K562 (cell line): ENCODE results near the gene TMEM79. TPM values are rescaled to one million over a fixed set of nuclear protein-coding genes. Genes with fewer than 3 reads are reported as not detected.
A peak's percentile ranks its signal among the peaks of the same experiment; 100 is the strongest.

Source experiments
- CGGBP1 ChIP-seq: fragments of 250-450 bp; sonication (Bioruptor Pico); IDR thresholded peaks from 2 replicates; pipeline ENCODE4 v1.9.0; 2021; ENCODE audit warnings: mild to moderate bottlenecking
- DPF2 ChIP-seq: fragments of 450-650 bp; IDR thresholded peaks from 2 replicates; pipeline ENCODE4 v1.6.1; 2016
- HDAC1 ChIP-seq, 2 experiments: fragments of 450-650 bp; IDR thresholded peaks; 2 replicates each; pipeline ENCODE4 v1.6.1; 2016 to 2017; ENCODE audit warnings: inconsistent platforms in 1 of 2, mild to moderate bottlenecking in 1 of 2, moderate library complexity in 1 of 2
- HLTF ChIP-seq: fragments of 450-650 bp; IDR thresholded peaks from 2 replicates; pipeline ENCODE4 v1.6.1; 2016
- MGA ChIP-seq: fragments of 450-650 bp; IDR thresholded peaks from 2 replicates; pipeline ENCODE4 v1.6.1; 2016; ENCODE audit warnings: mild to moderate bottlenecking, moderate library complexity
- MIER1 ChIP-seq: fragments of 450-650 bp; IDR thresholded peaks from 2 replicates; pipeline ENCODE4 v1.6.1; 2016; ENCODE audit warnings: antibody characterized with exemption, mild to moderate bottlenecking, low read depth
- MLLT1 ChIP-seq, 2 experiments: fragments of 450-650 bp; IDR thresholded peaks; 2 replicates each; pipeline ENCODE4 v1.6.1; 2016
- NR2C1 ChIP-seq, 2 experiments: fragments of 450-650 bp; IDR thresholded peaks; 2 replicates each; pipeline ENCODE4 v1.6.1; 2017; ENCODE audit warnings: mild to moderate bottlenecking in 2 of 2, antibody characterized with exemption in 1 of 2, inconsistent platforms in 1 of 2, missing compliant biosample characterization in 1 of 2, missing genetic modification characterization in 1 of 2
- NR2F6 ChIP-seq: fragments of 450-650 bp; formaldehyde crosslinking; IDR thresholded peaks from 2 replicates; pipeline ENCODE4 v1.4.0; 2020; ENCODE audit warnings: mild to moderate bottlenecking
- PCBP2 ChIP-seq: fragments of 200-400 bp; formaldehyde crosslinking; IDR thresholded peaks from 2 replicates; pipeline ENCODE4 v1.6.1; 2018; ENCODE audit warnings: low read length, low read depth, mild to moderate bottlenecking, moderate library complexity; ENCODE audit not compliant: poor library complexity, severe bottlenecking
- SRSF9 ChIP-seq: fragments of 200-400 bp; formaldehyde crosslinking; IDR thresholded peaks from 2 replicates; pipeline ENCODE4 v1.6.1; 2017; ENCODE audit warnings: low read depth, low read length, borderline replicate concordance
- TOE1 ChIP-seq, 2 experiments: fragments of 450-650 bp in 1 of 2; sonication (generic) in 1 of 2; formaldehyde crosslinking in 1 of 2; IDR thresholded peaks; 2 replicates each; pipeline versions ENCODE4 v1.7.1 to v1.8.0; 2016 to 2022; ENCODE audit warnings: borderline replicate concordance in 2 of 2, mild to moderate bottlenecking in 2 of 2, antibody characterized with exemption in 1 of 2, inconsistent platforms in 1 of 2, low read depth in 1 of 2, missing genetic modification reagents in 1 of 2, moderate library complexity in 1 of 2
- ZEB2 ChIP-seq: fragments of 450-650 bp; IDR thresholded peaks from 2 replicates; pipeline ENCODE4 v1.6.1; 2016
- ZNF431 ChIP-seq: sonication (generic); formaldehyde crosslinking; IDR thresholded peaks from 2 replicates; pipeline ENCODE4 v1.8.0; 2022; ENCODE audit warnings: mild to moderate bottlenecking, missing genetic modification reagents
- polyA plus RNA-seq, 8 experiments: library from polyadenylated mRNA; depleted of rRNA in 4 of 8; stranded (reverse) in 5 of 8; unstranded in 3 of 8; fragments of >200 nt; fragmentation: Nextera tagmentation in 2 of 8; fragmentation: Illumina TruSeq in 1 of 8; extraction: Ambion mirVana in 2 of 8; extraction: Trizol in 1 of 8; gene quantifications; 2 replicates each; pipeline versions ENCODE4 v1.2.1 to v1.2.3, GENCODE V29; 2011 to 2014; ENCODE audit warnings: inconsistent platforms in 1 of 8, missing spikeins in 1 of 8
- total RNA-seq, 7 experiments: library from RNA; depleted of rRNA in 6 of 7; stranded (reverse); fragments of >200 nt in 6 of 7; fragmentation: Illumina TruSeq in 2 of 7; extraction: Trizol in 2 of 7; gene quantifications; 2 replicates each; pipeline versions ENCODE4 v1.2.1 to v1.2.3, GENCODE V29; 2011 to 2021; ENCODE audit warnings: low replicate concordance in 1 of 7

The TMEM79 gene
- total and polyA plus RNA-seq, 9 of the 15 experiments (the other 6 are each of a cell fraction or from before 2014, with no cell fraction given): 0.69 to 6.8 (median 4.0) TPM

- no peak for TF ChIP-seq MGA
- peak; percentile 80 for TF ChIP-seq ZEB2
- TF ChIP-seq SRSF9: no peak
- TF ChIP-seq ZNF431: 0 out of 2 replicates have a peak, but pooled peaks have one; percentile 13
- 0 out of 2 replicates have a peak, but pooled peaks have one; percentile 21 for TF ChIP-seq MIER1
- TF ChIP-seq HLTF: peak; percentile 58; the same call in 1 of the 2 replicates
- TF ChIP-seq DPF2: no peak; the same call in 1 of the 2 replicates
- peak in 1 of 2 experiments; percentile 76; a peak in 1 of 4 replicates for TF ChIP-seq HDAC1 (IDR thresholded peaks at IDR 0.05)
- no peak for TF ChIP-seq CGGBP1 (CRISPR knock-in tag)
- no peak for TF ChIP-seq NR2F6
- TF ChIP-seq MLLT1 (IDR thresholded peaks at IDR 0.05): 0 out of 4 replicates have a peak, but pooled peaks of 1 of the 2 experiments have one; percentile 21
- TF ChIP-seq TOE1 (IDR thresholded peaks at IDR 0.05; ENCODE audit: borderline replicate concordance): no peak
- TF ChIP-seq TOE1 (CRISPR knock-in tag; IDR thresholded peaks at IDR 0.05; ENCODE audit: borderline replicate concordance, low read depth): no peak
- TF ChIP-seq NR2C1 (IDR thresholded peaks at IDR 0.05): peak; percentile 53; the same call in 1 of the 2 replicates
- no peak for TF ChIP-seq NR2C1 (tag; IDR thresholded peaks at IDR 0.05)
- TF ChIP-seq PCBP2: no peak
These were observed 2.2 kb upstream of the TMEM79 start (continued) for GRCh38 chr1:156281693-156282478.
